Measurements from ENCODE around the gene RNF121. TPM values are rescaled to one million over a fixed set of nuclear protein-coding genes. Genes with fewer than 3 reads are reported as not detected.

The RNF121 gene
- total and polyA plus RNA-seq, 2 of the 13 experiments (the other 11 are each of a cell fraction or from before 2014, with no cell fraction given), result 28.6 to 44.3 TPM

DNA sequence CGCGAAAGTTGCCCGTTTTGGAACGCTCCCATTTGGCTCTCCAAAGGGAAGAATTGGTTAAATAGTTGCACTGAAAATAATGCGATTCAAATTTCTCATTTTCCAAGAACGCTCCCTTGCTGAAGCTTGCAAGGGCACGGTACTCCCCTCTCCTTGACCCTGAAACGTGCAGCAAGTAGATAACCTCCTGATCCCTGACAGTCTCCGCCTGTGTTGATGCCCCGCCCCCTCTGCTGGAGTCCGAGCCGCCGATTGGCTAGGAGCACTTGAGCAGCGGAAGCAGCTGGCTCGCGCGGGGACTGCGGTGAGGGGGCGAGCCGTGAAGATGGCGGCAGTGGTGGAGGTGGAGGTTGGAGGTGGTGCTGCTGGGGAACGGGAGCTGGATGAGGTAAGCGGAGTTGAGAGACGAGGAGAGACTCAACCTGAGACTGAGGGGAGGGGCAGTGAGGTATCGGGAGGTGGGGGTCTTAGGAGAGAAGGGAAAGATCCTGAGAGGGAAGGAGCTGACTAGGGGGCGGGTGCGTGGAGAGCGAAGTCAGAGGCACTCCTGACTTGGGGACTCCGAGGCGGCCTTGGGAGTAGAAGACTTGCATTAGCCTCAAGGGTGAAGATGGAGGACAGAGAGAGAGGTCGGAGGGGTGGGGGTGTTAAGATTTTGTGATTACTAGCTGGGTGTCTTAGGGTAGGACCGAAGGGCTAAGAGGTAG, at the start of gene RNF121 (continued):
- TF ChIP-seq ZNF317 (CRISPR knock-in tag; IDR thresholded peaks at IDR 0.05), result no peak
- TF ChIP-seq, protein P1, sequence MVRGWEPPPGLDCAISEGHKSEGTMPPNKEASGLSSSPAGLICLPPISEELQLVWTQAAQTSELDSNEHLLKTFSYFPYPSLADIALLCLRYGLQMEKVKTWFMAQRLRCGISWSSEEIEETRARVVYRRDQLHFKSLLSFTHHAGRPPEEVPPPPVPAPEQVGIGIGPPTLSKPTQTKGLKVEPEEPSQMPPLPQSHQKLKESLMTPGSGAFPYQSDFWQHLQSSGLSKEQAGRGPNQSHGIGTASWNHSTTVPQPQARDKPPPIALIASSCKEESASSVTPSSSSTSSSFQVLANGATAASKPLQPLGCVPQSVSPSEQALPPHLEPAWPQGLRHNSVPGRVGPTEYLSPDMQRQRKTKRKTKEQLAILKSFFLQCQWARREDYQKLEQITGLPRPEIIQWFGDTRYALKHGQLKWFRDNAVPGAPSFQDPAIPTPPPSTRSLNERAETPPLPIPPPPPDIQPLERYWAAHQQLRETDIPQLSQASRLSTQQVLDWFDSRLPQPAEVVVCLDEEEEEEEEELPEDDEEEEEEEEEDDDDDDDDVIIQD (CRISPR knock-in tag; IDR thresholded peaks at IDR 0.05; ENCODE audit: low read depth), result no peak
- no peak for TF ChIP-seq PRPF4 (IDR thresholded peaks at IDR 0.05; ENCODE audit: low read depth, low read length, poor library complexity, severe bottlenecking)
- no peak for TF ChIP-seq SIX1 (CRISPR knock-in tag; IDR thresholded peaks at IDR 0.05; ENCODE audit: borderline replicate concordance)
- no peak for TF ChIP-seq ZNF326 (CRISPR knock-in tag; IDR thresholded peaks at IDR 0.05; ENCODE audit: borderline replicate concordance)
- TF ChIP-seq ZNF572 (CRISPR knock-in tag; IDR thresholded peaks at IDR 0.05), result no peak; the same call in 1 of the 2 replicates
- 0 out of 2 replicates have a peak, but pooled peaks have one; percentile 16 for TF ChIP-seq KLF15 (CRISPR knock-in tag; IDR thresholded peaks at IDR 0.05; ENCODE audit: borderline replicate concordance)
- TF ChIP-seq, protein P2, sequence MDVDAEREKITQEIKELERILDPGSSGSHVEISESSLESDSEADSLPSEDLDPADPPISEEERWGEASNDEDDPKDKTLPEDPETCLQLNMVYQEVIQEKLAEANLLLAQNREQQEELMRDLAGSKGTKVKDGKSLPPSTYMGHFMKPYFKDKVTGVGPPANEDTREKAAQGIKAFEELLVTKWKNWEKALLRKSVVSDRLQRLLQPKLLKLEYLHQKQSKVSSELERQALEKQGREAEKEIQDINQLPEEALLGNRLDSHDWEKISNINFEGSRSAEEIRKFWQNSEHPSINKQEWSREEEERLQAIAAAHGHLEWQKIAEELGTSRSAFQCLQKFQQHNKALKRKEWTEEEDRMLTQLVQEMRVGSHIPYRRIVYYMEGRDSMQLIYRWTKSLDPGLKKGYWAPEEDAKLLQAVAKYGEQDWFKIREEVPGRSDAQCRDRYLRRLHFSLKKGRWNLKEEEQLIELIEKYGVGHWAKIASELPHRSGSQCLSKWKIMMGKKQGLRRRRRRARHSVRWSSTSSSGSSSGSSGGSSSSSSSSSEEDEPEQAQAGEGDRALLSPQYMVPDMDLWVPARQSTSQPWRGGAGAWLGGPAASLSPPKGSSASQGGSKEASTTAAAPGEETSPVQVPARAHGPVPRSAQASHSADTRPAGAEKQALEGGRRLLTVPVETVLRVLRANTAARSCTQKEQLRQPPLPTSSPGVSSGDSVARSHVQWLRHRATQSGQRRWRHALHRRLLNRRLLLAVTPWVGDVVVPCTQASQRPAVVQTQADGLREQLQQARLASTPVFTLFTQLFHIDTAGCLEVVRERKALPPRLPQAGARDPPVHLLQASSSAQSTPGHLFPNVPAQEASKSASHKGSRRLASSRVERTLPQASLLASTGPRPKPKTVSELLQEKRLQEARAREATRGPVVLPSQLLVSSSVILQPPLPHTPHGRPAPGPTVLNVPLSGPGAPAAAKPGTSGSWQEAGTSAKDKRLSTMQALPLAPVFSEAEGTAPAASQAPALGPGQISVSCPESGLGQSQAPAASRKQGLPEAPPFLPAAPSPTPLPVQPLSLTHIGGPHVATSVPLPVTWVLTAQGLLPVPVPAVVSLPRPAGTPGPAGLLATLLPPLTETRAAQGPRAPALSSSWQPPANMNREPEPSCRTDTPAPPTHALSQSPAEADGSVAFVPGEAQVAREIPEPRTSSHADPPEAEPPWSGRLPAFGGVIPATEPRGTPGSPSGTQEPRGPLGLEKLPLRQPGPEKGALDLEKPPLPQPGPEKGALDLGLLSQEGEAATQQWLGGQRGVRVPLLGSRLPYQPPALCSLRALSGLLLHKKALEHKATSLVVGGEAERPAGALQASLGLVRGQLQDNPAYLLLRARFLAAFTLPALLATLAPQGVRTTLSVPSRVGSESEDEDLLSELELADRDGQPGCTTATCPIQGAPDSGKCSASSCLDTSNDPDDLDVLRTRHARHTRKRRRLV (CRISPR knock-in tag; IDR thresholded peaks at IDR 0.05), result no peak
- no peak for TF ChIP-seq ZNF225 (CRISPR knock-in tag; IDR thresholded peaks at IDR 0.05)
- TF ChIP-seq ZNF788 (CRISPR knock-in tag; IDR thresholded peaks at IDR 0.05; ENCODE audit: borderline replicate concordance), result 0 out of 2 replicates have a peak, but pooled peaks have one; percentile 58
- TF ChIP-seq ESRRA (CRISPR knock-in tag; IDR thresholded peaks at IDR 0.05; ENCODE audit: low read depth), result peak; percentile 24; the same call in 1 of the 2 replicates
- TF ChIP-seq ZNF468 (CRISPR knock-in tag; IDR thresholded peaks at IDR 0.05), result no peak
- TF ChIP-seq JUN (CRISPR knock-in tag; IDR thresholded peaks at IDR 0.05), result no peak
- TF ChIP-seq, protein P3, sequence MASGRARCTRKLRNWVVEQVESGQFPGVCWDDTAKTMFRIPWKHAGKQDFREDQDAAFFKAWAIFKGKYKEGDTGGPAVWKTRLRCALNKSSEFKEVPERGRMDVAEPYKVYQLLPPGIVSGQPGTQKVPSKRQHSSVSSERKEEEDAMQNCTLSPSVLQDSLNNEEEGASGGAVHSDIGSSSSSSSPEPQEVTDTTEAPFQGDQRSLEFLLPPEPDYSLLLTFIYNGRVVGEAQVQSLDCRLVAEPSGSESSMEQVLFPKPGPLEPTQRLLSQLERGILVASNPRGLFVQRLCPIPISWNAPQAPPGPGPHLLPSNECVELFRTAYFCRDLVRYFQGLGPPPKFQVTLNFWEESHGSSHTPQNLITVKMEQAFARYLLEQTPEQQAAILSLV (CRISPR knock-in tag; IDR thresholded peaks at IDR 0.05; ENCODE audit: borderline replicate concordance), result no peak
- TF ChIP-seq, protein P4, sequence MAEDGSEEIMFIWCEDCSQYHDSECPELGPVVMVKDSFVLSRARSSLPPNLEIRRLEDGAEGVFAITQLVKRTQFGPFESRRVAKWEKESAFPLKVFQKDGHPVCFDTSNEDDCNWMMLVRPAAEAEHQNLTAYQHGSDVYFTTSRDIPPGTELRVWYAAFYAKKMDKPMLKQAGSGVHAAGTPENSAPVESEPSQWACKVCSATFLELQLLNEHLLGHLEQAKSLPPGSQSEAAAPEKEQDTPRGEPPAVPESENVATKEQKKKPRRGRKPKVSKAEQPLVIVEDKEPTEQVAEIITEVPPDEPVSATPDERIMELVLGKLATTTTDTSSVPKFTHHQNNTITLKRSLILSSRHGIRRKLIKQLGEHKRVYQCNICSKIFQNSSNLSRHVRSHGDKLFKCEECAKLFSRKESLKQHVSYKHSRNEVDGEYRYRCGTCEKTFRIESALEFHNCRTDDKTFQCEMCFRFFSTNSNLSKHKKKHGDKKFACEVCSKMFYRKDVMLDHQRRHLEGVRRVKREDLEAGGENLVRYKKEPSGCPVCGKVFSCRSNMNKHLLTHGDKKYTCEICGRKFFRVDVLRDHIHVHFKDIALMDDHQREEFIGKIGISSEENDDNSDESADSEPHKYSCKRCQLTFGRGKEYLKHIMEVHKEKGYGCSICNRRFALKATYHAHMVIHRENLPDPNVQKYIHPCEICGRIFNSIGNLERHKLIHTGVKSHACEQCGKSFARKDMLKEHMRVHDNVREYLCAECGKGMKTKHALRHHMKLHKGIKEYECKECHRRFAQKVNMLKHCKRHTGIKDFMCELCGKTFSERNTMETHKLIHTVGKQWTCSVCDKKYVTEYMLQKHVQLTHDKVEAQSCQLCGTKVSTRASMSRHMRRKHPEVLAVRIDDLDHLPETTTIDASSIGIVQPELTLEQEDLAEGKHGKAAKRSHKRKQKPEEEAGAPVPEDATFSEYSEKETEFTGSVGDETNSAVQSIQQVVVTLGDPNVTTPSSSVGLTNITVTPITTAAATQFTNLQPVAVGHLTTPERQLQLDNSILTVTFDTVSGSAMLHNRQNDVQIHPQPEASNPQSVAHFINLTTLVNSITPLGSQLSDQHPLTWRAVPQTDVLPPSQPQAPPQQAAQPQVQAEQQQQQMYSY (CRISPR knock-in tag; IDR thresholded peaks at IDR 0.05), result no peak
- TF ChIP-seq, protein P5, sequence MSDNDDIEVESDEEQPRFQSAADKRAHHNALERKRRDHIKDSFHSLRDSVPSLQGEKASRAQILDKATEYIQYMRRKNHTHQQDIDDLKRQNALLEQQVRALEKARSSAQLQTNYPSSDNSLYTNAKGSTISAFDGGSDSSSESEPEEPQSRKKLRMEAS (IDR thresholded peaks at IDR 0.05), result peak; percentile 48; the same call in 1 of the 2 replicates
- no peak for TF ChIP-seq SMARCC2 (IDR thresholded peaks at IDR 0.05)

All from HepG2 (cell line).